ENCODE results near the gene BRAT1.

Gene BRAT1

DNA sequence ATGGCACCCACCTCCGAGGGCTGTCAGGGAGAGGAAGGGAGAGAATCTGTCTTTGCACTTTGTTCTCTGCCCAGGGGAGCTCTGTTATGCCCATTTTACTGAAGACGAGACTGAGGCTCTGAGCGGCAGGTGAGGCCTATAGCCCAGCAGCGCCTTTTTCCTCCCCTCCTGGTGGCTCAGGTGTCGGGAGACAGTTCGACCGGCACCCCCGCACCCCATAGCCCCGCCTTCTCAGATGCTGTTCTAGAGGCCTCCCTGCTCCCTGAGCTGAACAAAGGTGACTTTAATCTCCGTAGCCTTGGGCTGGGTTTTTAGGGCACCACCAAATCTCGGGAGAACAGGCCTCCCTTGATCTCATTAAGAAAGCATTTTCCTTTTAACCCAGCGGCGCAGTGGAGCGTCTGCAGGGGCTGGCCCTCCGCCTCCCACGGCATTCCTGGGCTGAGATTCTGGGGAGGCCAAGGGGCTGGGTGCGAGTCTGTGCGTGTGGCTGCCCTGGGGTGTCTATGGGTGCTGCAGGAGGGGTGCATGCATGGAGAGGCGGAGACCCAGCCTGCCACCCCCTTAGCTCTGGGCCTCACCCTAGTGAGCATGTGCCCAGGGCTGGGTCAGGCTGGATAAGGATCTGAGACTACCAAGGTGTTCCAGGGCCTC, 32.4 kb downstream of the BRAT1 start:
- DNase-seq: peak; percentile 50 to 60

GRCh38 chr7:2521952-2522591, 33.3 kb downstream of the BRAT1 start:
- DNase-seq: peak; percentile 74 to 85

GRCh38 chr7:2521341-2521745, 34.0 kb downstream of the BRAT1 start:
- DNase-seq: peak in 1 of 2 experiments; percentile 39

DNA sequence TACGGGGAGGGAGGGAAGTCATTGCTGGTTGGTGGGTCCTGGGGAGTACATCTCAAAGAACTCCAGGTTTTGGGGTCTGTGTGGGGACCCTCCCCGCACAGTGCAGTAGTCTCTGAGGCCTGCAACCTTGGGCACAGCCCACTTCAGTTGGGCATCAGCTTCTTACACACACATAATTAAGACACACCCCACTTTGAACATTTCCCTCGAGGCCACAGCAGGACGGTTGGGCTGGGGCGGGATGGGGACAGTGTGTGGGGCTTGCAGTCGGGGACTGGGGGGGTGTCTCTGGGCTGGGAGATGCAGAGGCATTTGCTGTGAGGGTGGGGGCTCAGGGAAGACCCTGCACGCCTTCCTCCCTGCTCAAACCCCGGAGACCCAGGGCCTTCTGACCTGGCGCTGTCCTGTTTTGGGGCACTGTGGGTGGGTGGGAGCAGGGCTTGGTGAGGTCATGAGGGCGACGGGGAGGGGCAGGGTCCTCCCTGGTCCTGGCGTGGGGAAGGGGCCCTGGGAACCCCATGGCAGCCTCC, 34.5 kb downstream of the BRAT1 start:
- peak in 1 of 2 experiments; percentile 30 for DNase-seq

GRCh38 chr7:2520131-2520760, 35.1 kb downstream of the BRAT1 start:
- DNase-seq: peak in 1 of 2 experiments; percentile 53

GRCh38 chr7:2519119-2519930, 36.0 kb downstream of the BRAT1 start, which contains the start of gene LFNG:
TSS of gene LFNG (plus strand) at chr7:2519774. CDS start at chr7:2519862, 88 bp downstream.
- peak; percentile 83 to 86 for DNase-seq

- DNase-seq: no peak
These were observed 36.6 kb downstream of the BRAT1 start for GRCh38 chr7:2518737-2519118.

DNA sequence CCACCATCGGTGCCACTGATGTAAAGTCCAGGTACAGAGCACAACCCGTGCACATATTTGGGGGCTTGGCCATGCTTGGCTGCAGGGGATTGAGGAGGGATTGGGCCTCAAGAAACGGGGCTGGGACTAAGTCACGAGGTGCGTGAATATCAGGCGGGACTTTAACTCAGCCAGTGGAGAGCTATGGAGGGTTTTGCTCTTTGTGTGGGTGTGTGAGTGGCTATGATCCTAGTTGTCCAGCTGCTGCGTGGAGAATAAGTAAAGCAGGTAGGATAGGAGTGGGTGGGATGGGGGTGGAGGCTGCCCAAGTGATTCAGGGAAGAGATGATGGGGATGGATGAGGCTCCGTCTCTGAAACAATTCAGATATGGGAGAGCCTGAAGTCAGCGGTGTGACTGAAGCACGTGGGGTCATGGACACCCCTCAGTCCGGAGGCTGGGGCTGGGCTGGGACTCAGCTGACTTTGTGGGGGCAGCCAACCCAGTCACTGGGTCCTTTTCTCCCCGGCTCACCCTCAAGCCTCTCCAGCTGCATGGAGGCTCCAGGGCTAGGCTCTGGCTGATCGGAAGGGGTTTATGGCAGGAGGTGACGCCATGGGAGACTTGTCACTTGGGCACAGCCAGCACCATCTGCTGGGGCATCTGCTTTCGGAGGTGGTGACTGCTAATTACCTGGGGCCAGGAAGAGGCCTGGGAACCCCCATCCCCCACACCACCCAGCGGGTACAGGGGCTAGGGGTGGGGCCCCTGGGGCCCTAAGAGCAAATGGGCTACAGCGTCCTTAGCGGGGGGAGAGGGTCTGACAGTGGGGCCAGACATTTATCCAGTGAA, 37.4 kb downstream of the BRAT1 start:
- no peak for DNase-seq

DNA sequence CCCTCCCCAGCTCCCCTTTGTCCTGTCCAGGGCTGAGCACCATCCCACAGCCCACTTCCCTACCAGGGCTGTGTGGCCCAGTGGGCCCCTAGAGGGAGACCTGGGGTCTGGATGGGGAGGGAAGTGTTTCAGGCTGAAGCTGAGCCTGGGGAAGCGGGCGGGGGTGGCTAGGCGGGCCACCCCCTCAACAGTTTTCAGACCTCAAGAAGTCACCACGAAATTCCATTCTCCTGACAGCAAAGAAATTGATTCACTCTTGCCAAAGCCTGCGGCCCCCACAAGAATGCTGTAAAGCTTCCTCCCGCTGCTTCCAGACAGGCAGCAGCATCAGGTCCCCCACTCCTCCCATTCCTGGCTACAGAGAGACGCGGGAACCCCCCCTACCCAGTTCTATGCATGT, 38.3 kb downstream of the BRAT1 start:
- DNase-seq: no peak

GRCh38 chr7:2516194-2516555, 39.1 kb downstream of the BRAT1 start:
- DNase-seq: no peak

DNA sequence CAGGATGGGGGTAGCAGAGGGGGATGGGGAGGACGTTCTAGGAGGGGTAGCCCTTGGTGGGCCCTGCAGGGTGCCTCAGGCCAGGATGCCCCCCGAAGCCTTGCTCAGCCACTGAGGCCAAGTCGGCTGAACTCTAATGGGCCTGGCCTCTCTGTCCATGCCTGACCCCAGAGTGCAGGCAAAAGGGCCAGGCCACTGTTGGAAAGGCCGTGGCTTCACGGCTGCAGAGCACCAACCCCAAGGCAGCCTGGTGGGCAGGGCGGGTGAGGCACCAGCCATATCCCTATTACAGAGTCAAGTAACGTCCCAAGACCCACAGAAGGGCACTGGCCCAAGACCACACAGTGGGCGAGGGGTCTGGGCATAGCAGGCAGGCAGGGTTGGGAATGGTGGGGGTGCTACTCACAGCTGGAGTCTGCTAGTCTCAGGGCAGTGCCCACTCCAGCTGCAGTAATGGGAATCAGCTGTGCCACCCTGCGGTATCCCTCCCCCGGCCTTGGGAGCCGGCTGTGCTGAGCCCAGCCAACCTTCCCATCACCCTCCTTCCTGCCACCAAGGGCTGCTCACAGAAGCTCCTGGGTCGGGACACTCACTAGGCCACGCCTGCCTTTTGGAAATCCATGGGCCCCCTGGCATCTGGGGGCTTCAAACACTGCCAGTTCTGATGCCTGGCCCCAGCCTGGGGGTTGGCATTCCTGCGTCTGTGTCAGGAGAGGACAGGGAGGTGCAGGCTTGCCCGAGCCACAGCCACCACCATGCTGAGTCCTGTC, 39.7 kb downstream of the BRAT1 start:
- no peak for DNase-seq

DNA sequence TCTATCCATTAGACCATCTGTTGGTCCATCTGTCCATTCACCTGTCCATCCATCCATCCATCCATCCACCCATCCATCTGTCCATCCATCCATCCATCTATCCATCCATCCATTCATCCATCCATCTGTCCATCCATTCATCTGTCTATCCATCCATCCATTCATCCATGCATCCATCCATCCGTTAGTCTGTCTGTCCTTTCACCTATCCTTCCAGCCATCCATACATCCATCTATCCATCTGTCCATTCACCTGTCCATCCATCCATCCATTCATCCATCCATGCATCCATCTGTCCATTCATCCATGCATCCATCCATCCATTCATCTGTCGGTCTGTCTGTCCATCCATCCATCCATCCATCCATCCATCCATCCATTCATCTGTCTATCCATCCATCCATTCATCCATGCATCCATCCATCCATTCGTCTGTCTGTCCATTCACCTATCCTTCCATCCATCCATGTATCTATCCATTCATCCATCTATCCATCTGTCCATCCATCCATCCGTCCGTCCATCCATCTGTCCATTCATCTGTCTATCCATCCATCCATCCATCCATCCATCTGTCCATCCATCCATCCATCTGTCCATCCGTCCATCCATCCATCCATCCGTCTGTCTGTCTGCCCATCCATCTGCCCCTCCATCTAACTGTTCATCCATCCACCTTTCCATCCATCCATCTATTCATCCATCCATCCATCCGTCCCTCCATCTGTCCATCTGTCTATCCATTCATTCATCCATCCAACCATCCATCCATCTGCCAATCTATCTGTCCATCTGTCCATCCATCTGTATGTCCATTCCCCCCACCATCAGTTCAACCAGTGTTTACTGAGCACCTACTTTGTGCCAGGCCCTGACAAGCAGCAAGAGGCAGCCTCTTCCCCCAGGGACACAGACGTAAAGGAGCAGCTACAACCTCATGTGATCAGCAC, 40.6 kb downstream of the BRAT1 start:
- no peak for DNase-seq

- DNase-seq: no peak
These were observed 41.6 kb downstream of the BRAT1 start for GRCh38 chr7:2513702-2514101.

DNA sequence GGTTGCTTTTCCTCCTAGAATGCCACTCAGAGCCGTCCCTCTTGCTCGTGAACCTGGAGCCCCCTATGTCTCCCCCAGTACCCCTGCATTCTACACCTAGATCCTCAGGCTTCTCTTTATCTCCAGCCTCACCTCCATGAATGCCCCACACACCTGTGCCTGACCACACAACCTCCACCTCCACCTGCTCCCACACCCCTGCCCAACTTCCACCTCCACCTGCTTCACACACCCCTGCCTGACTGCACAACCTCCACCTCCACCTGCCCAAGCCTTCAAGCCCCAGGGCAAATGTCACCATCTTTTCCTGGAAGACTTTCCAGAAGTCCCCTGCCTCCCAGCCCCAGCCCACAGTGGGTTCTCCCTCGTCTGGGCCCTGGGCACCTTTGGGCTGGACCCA, 42.6 kb downstream of the BRAT1 start:
- no peak for DNase-seq

DNA sequence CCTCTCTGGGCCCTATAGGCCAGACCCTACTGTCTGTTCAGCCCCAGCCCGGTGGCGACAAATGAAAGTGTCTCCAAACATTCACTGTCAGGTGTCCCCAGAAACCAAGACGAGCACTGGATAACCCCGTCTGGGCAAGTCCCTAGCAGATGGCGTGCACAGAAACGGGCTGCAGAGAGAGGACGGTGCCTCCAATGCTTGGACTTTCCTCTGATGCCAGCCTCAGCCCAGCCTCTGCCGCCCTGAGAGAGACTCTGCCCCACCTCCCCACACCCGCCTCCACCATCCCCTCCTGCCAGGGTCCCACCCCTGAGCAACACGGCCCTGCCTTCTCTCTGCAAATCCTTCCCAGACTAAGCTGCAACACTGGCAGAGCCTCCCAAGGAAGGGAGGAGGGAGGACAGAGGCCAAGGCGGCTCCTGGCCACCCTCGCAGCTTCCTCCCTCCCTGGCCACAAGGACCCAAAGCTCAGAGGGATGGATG, 43.1 kb downstream of the BRAT1 start:
- DNase-seq: peak in 1 of 2 experiments; percentile 34

DNA sequence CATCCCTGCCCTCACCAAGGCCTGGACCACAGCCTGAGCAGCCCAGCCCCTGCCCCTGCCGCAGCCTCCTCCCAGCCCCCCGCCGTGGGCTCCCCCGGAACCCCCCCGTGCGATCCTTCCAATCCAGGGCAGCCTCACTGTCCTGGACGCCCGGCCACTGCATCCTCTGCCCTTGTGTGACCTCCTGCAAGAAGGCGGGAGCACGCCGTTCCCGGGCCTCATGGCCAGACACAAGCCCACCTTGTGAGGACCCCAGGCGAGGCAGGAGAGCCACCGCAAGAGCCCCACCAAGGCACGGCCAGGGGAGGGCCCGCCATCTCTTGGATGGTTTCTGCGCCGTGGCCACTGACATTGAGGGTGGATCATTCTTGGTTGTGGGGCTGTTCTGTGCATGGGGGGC, 43.6 kb downstream of the BRAT1 start:
- no peak for DNase-seq

DNA sequence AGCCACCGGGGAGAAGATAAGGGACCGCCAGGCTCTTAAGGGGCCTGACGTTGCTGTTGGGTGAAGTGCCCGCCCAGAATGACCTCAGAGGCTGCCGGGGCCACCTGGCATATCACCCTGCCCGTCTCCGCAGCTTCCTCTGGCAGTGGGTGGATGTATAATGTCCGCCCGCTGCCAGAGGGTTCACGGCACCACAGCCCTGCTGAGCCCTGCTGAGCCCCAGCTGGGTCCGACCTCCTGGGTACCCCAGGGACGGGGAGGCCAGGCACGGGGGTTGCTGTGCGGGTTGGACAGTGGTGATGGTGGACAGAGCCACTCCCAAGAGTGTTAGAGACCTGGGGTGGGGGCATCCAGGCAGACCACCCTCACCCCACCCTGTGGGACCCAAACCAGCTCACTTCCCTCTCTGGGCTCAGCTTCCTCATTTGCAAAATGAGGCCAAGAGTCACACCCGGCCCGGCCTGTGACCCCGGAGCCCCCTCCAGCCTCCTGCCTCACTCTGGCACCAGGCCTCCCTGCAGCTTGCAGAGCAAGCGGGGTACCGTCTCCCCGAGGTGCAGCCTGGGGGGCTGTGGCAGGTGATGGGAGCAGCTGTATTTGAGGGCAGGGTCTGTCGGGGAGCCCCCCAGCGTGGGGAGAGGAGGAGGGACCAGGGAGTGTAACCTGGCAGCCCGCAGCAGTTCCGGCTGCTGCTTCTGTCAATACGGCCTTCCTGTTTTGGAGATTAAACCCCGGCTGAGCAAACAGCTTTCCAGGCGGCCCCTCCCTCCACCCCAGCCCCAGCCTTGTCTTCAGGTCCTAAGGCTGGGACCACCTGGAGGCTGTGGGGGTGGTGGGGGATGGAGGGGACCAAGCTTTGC, 44.2 kb downstream of the BRAT1 start:
- peak; percentile 53 to 69 for DNase-seq

GRCh38 chr7:2510130-2510776, 45.1 kb downstream of the BRAT1 start:
- DNase-seq: no peak
